ENCODE measurements around the gene B3GALNT2. TPM values are rescaled to one million over a fixed set of nuclear protein-coding genes. Genes with fewer than 3 reads are reported as not detected.

The B3GALNT2 gene
- total RNA-seq, 2 donors from 2014 or later: 17.7 to 24.9 TPM

DNA sequence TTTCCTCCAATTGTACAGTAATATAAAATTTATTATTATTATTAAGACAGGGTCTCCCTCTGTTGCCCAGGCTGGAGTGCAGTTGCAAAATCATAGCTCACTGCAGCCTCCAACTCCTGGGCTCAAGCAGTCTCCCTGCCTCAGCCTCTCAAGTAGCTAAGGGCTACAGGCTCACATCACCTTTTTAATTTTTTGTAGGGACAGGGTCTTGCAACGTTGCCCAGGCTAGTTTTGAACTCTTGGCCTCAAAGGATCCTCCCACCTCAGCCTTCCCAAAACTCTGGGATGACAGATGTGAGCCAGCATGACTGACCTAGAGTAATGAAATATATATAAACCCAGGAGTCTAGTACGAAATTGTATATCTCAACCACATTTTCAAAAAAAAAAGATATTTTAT is 49.2 kb downstream of the B3GALNT2 start:
- Histone ChIP-seq H3K36me3 (no peaks in the 10 kb centered on the region), H3K27ac (no peak overlapping the region), H3K4me3 (no peak overlapping the region), H3K9ac (ENCODE audit: low read depth in 2 of 2, low read length in 2 of 2) (no peak overlapping the region), H3K9me3 (no peaks in the 10 kb centered on the region), H3K4me1 (no peaks in the 10 kb centered on the region), H3K27me3 (no peaks in the 10 kb centered on the region)
- intact Hi-C loops (cut with DNase I): no loop called here
- no peak for DNase-seq
- TF ChIP-seq, protein P1, sequence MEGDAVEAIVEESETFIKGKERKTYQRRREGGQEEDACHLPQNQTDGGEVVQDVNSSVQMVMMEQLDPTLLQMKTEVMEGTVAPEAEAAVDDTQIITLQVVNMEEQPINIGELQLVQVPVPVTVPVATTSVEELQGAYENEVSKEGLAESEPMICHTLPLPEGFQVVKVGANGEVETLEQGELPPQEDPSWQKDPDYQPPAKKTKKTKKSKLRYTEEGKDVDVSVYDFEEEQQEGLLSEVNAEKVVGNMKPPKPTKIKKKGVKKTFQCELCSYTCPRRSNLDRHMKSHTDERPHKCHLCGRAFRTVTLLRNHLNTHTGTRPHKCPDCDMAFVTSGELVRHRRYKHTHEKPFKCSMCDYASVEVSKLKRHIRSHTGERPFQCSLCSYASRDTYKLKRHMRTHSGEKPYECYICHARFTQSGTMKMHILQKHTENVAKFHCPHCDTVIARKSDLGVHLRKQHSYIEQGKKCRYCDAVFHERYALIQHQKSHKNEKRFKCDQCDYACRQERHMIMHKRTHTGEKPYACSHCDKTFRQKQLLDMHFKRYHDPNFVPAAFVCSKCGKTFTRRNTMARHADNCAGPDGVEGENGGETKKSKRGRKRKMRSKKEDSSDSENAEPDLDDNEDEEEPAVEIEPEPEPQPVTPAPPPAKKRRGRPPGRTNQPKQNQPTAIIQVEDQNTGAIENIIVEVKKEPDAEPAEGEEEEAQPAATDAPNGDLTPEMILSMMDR (IDR thresholded peaks at IDR 0.05): no peak

DNA sequence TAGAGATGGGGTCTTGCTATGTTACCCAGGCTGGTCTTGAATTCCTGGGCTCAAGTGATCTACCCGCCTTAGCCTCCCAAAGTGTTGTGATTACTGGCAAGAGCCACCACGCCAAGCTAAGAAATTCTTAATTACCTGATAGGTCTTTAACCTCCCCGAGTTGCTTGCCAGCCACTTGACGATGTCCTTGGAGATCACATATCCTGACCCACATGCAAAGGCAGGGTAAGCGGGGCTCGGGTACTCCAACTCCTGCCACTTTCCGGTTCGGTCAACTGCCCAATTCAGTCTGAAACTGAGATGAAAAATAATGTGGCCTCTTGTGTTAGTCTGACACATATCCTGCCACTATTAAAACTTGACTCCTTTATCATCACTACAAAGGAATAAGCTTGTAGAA is 50.2 kb downstream of the B3GALNT2 start:
- intact Hi-C loops (cut with DNase I): no loop called here
- H3K36me3 ChIP-seq: no peaks in the 10 kb centered on the region
- no peak for DNase-seq
- no peak overlapping the region for H3K27ac ChIP-seq
- H3K9ac ChIP-seq (ENCODE audit: low read depth in 2 of 2, low read length in 2 of 2): no peak overlapping the region
- no peaks in the 10 kb centered on the region for H3K4me1 ChIP-seq
- TF ChIP-seq, protein P1 (IDR thresholded peaks at IDR 0.05): no peak
- no peaks in the 10 kb centered on the region for H3K27me3 ChIP-seq
- no peaks in the 10 kb centered on the region for H3K9me3 ChIP-seq
- no peak overlapping the region for H3K4me3 ChIP-seq

DNA sequence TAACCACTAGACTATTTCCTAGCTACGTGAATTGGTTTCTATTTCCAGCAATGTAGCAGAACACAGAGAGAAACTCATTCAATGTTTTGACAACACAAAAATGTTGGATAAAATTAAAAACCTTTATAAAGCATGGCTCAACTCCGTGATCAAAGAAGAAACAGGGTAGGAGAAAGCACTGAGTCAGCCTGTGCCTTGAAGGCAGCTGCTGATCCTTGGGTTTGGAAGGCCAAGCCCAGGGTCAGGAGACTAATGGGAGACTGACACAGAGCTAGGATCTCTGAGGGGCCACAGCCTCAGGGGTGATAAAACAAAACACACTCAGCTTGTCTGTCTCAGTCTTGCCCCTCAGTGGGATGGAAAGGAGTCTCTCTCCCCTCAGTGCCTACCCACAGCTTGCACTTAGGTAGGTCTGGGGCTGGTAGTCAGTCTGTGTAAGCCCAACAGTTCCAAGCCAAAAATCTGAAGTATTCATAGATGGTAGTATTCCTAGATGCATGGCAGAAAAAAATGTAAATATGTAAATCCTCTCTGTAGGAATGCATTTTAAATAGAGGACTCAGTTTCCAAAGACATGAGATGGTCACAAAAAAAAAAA is 53.3 kb downstream of the B3GALNT2 start:
- H3K27me3 ChIP-seq: no peaks in the 10 kb centered on the region
- H3K4me1 ChIP-seq: no peaks in the 10 kb centered on the region
- TF ChIP-seq, protein P1 (IDR thresholded peaks at IDR 0.05): no peak
- peaks cover 5% of the 10 kb centered on the region for H3K36me3 ChIP-seq
- no peak for DNase-seq
- no peaks in the 10 kb centered on the region for H3K9me3 ChIP-seq
- H3K9ac ChIP-seq (ENCODE audit: low read depth in 2 of 2, low read length in 2 of 2): no peak overlapping the region
- intact Hi-C loops (cut with DNase I): no loop called here
- H3K4me3 ChIP-seq: no peak overlapping the region
- H3K27ac ChIP-seq: no peak overlapping the region

DNA sequence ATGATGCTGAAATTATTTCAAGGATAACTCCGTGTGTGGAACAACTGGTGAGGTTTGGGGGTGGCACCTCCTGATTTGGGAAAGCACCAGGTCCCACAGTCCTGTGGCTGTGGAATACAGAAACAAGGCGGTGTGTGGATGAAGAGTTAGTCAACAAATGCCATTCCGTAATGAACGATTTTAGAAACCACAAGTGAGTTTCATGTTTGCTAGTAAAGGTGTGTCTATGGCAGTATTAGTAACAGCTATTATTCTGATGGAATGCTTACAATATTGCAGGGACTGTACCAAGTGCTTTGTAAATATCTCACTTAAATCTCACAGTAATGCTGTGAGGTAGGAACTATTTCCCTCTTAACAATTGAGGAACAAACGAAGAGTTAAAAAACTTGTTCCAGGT is 53.8 kb downstream of the B3GALNT2 start:
- H3K4me3 ChIP-seq: no peak overlapping the region
- H3K9me3 ChIP-seq: no peaks in the 10 kb centered on the region
- intact Hi-C loops (cut with DNase I): no loop called here
- no peak for DNase-seq
- H3K4me1 ChIP-seq: no peaks in the 10 kb centered on the region
- TF ChIP-seq, protein P1 (IDR thresholded peaks at IDR 0.05): no peak
- no peak overlapping the region for H3K27ac ChIP-seq
- peaks cover 8% of the 10 kb centered on the region for H3K36me3 ChIP-seq
- no peaks in the 10 kb centered on the region for H3K27me3 ChIP-seq
- H3K9ac ChIP-seq (ENCODE audit: low read depth in 2 of 2, low read length in 2 of 2): no peak overlapping the region

DNA sequence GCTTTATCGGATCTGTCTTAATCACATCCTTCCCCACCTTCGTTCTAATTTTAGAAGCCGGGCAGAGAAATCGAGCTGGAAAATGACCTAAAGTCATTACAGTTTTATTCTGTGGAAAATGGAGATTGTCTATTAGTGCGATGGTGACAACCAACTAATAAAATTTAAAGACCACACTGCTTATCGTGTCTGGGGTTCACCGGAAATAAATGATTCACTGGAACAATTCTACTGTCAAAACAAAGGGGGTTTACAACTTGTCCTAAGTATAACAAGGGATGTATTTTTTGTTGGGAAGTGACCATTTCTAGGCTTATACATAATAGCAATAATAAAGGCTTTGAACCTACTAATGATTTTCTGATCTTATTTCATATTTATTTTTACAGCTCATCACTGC is 55.6 kb downstream of the B3GALNT2 start:
- Histone ChIP-seq H3K9ac (ENCODE audit: low read depth in 2 of 2, low read length in 2 of 2) (no peak overlapping the region), H3K27ac (no peak overlapping the region), H3K4me1 (no peaks in the 10 kb centered on the region), H3K4me3 (no peak overlapping the region), H3K27me3 (no peaks in the 10 kb centered on the region), H3K9me3 (no peaks in the 10 kb centered on the region), H3K36me3 (peaks cover 9% of the 10 kb centered on the region)
- TF ChIP-seq, protein P1 (IDR thresholded peaks at IDR 0.05): no peak
- intact Hi-C loops (cut with DNase I): no loop called here
- DNase-seq: no peak
